Measurements from ENCODE around the gene WDR1. TPM values are rescaled to one million over a fixed set of nuclear protein-coding genes. Genes with fewer than 3 reads are reported as not detected.

The WDR1 gene
- total RNA-seq, 1 experiment from 2014 or later, result 367 TPM

- no peak overlapping the region for H4K91ac ChIP-seq (ENCODE audit: insufficient read length, low read depth, low read length)
- no peak overlapping the region for H3K9ac ChIP-seq (ENCODE audit: extremely low read depth, insufficient read length, low read length)
- H3T11ph ChIP-seq (ENCODE audit: low read length), result no peak overlapping the region
- Mint-ChIP-seq H3K27ac (no peak overlapping the region), H3K4me3 (no peak overlapping the region), H3K36me3 (ENCODE audit: insufficient read depth in 1 of 3, low read depth in 3 of 3) (no peaks in the 10 kb centered on the region), H3K27me3 (ENCODE audit: low read depth) (peaks cover 33% of the 10 kb centered on the region), H3K4me1 (peaks cover 3 to 6% of the 10 kb centered on the region in 2 experiments), H3K9me3 (no peaks in the 10 kb centered on the region; a peak in 1 of 5 replicates)
- TF ChIP-seq CTCF (conservative IDR thresholded peaks at IDR 0.05), result no peak
- no peak overlapping the region for H2AK5ac ChIP-seq (ENCODE audit: insufficient read length, low read length)
- no peak for DNase-seq
- no peaks in the 10 kb centered on the region for H3K4me1 ChIP-seq (ENCODE audit: insufficient read depth, low read length)
- no peak overlapping the region for H4K5ac ChIP-seq (ENCODE audit: insufficient read length, low read depth, low read length)
- no peak overlapping the region for H3K4ac ChIP-seq (ENCODE audit: low read depth, low read length)
- no peak overlapping the region for H3K56ac ChIP-seq (ENCODE audit: insufficient read length, low read depth, low read length)
- no peak overlapping the region for H3K18ac ChIP-seq (ENCODE audit: insufficient read length, low read depth, low read length)
- H2AFZ ChIP-seq (ENCODE audit: low read length), result no peak overlapping the region
- no peak overlapping the region for H2BK5ac ChIP-seq (ENCODE audit: insufficient read length, low read length)
- no peak overlapping the region; the same call in 1 of the 2 replicates for H3K14ac ChIP-seq (ENCODE audit: insufficient read depth, low read length)
- no peaks in the 10 kb centered on the region; the same call in 1 of the 2 replicates for H3K27me3 ChIP-seq (ENCODE audit: insufficient read depth, low read length)
- no peak overlapping the region for H3K27ac ChIP-seq (ENCODE audit: insufficient read length, low read depth, low read length)
- no peaks in the 10 kb centered on the region for H4K20me1 ChIP-seq (ENCODE audit: control insufficient read depth, insufficient read depth, insufficient read length)
- no peak overlapping the region for H3K4me2 ChIP-seq (ENCODE audit: insufficient read depth, insufficient read length, low read length)
- H3K23ac ChIP-seq (ENCODE audit: insufficient read length, low read depth, low read length), result no peak overlapping the region
- no peak overlapping the region for H2BK12ac ChIP-seq (ENCODE audit: insufficient read length, low read depth, low read length)
- no peak overlapping the region for H4K8ac ChIP-seq (replicated peaks; ENCODE audit: insufficient read length, low read depth, low read length)
- no CpG with 5 or more reads among the region's 4 CpGs for whole genome bisulfite sequencing (ENCODE audit: extremely low coverage, insufficient read length, low lambda C conversion rate)
- H3K79me2 ChIP-seq (ENCODE audit: insufficient read depth, low read length), result no peaks in the 10 kb centered on the region
- no peak overlapping the region for H2BK20ac ChIP-seq (ENCODE audit: low read depth, low read length, poor library complexity, severe bottlenecking)
- no peaks in the 10 kb centered on the region for H3K23me2 ChIP-seq (ENCODE audit: insufficient read length, low read depth, low read length, poor library complexity, severe bottlenecking)
- H3K9me3 ChIP-seq (ENCODE audit: control insufficient read depth, low read depth, low read length), result no peaks in the 10 kb centered on the region
- no peaks in the 10 kb centered on the region for H3K79me1 ChIP-seq (ENCODE audit: insufficient read depth, low read depth, low read length, poor library complexity, severe bottlenecking)
- no peak overlapping the region for H2BK120ac ChIP-seq (ENCODE audit: low read depth, low read length, poor library complexity, severe bottlenecking)
- no peak overlapping the region for H2BK15ac ChIP-seq (ENCODE audit: low read depth, low read length)
Measured at GRCh38 chr4:10144966-10145365, 28.4 kb upstream of the WDR1 start.

All from H9 (cell line).